Heart left ventricle (tissue), 13 donors: Measurements from ENCODE around the gene CUL4A.

Source experiments
- CTCF ChIP-seq, 12 donors: fragments of 200-600 bp; sonication (generic) in 4 of 12; IDR thresholded peaks; one replicate each; pipeline versions ENCODE4 v1.5.0 to v1.8.0; 2018 to 2022; ENCODE audit warnings: antibody characterized with exemption in 12 of 12, mild to moderate bottlenecking in 5 of 12
- POLR2A ChIP-seq, 2 donors: fragments of 450-650 bp; IDR thresholded peaks; one replicate each; pipeline ENCODE4 v1.6.1; 2017; ENCODE audit warnings: antibody characterized with exemption in 2 of 2, mild to moderate bottlenecking in 2 of 2, moderate library complexity in 2 of 2
- donor health status: ischemic (EF 13 %, LVEDD 7.1; RV severe dilation, severe dysfunction).
- donor health status: DM: no; HTN: yes; CAD: no.
- donor health status: DM: no; HTN: no; CAD: no.
- donor health status: ischemic (EF 25% LVEDD 6.9; RV normal size, moderate dysfunction).
- donor health status: ischemic (EF 25% LVEDD 5.7; RV mildly dilated, moderate dysfunction).
- donor health status: ischemic (EF 35%, LVEDD 5.7; RV mildly dilated, moderate dysfunction).
- donor health status: nonischemic (EF 11% LVEDD 7.7; RV severe dilation, severe dysfunction).
- donor health status: DM: yes; HTN: yes; CAD: no.
- donor health status: PGD.
- donor health status: ischemic (EF 29% LVEDD 5.4; RV normal size, mild dysfunction).
- donor health status: nonischemic (EF 23%, LVEDD 6.1; RV moderate dilation, normal function).

GRCh38 chr13:113231306-113232207 is 22.1 kb downstream of the CUL4A start:
- TF ChIP-seq CTCF (IDR thresholded peaks at IDR 0.05) (no peak), POLR2A (IDR thresholded peaks at IDR 0.05) (no peak)
